ENCODE results near the gene RAD9A.

DNA sequence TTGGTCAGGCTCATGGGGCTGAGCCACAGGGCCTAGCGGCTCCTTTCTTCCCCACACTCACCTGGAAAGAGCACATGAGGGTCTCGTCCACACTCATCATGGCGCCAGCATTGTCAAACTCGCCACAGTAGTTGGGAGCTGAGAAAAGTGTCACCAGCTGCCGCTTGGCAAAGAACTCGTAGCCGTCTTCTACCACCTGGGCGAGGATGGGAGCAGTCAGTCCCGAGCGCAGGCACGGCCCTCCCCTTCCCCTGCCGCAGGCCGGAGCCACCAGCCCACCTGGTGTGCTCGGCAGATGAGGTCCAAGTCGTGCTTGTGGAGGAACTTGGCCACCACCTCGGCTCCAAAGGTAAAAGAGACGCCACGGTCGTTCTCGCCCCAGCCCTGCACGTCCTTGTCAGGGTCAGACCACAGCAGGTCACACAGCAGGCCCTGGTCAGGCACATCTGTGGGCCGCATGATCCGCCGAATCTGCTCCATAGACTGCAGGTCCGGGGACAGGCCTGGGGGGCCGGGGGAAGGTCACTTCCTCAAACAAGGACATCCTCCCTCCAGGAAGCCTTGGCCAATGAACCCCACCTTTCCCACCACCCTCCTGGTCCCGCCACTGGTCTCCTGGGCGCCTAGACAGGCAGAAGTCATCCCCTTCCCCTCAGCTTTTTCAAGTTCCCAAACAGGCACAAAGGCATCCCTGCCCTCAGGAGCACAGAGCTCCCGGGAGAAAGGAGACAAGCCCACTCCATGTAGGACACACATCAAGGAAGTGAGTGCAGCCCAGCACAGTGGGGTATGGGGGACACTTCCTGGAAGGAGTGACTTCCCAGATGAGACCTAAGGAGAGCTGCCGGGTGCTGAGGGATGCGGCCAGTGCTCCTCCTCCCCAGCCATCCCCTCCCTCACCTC, 7.1 kb downstream of the RAD9A start:
- no peak for TF ChIP-seq EZH2 (IDR thresholded peaks at IDR 0.05; ENCODE audit: insufficient read depth, poor library complexity, severe bottlenecking)
- no peak for TF ChIP-seq EZH2phosphoT487 (IDR thresholded peaks at IDR 0.05; ENCODE audit: insufficient read depth, low read depth)

Measured in GM23248 (cell line).